Thymus (tissue), 14 donors: Measurements from ENCODE around the gene PCDH9. TPM values are rescaled to one million over a fixed set of nuclear protein-coding genes. Genes with fewer than 3 reads are reported as not detected.
A peak's percentile ranks its signal among the peaks of the same experiment; 100 is the strongest.

Source experiments
- DNase-seq, 9 donors: peaks; one replicate each; pipeline ENCODE4 v3.0.0-alpha.2; 2013; ENCODE audit warnings: low spot score in 9 of 9, low read depth in 6 of 9, missing footprints in 1 of 9
- H3K27ac ChIP-seq, 2 donors: one replicate each; pipeline ENCODE4 v1.5.1; 2013; ENCODE audit warnings: control low read depth in 1 of 2, low read depth in 1 of 2, low read length in 1 of 2, mild to moderate bottlenecking in 1 of 2, moderate library complexity in 1 of 2
- H3K27me3 ChIP-seq, 2 donors: one replicate each; pipeline ENCODE4 v1.5.1; 2013; ENCODE audit warnings: low read length in 1 of 2; ENCODE audit not compliant: control insufficient read depth in 2 of 2, insufficient read depth in 1 of 2
- H3K36me3 ChIP-seq, 2 donors: one replicate each; pipeline ENCODE4 v1.5.1; 2013; ENCODE audit warnings: low read length in 1 of 2, mild to moderate bottlenecking in 1 of 2, moderate library complexity in 1 of 2; ENCODE audit not compliant: control insufficient read depth in 2 of 2, insufficient read depth in 2 of 2
- H3K4me1 ChIP-seq, 2 donors: one replicate each; pipeline ENCODE4 v1.5.1; 2013; ENCODE audit warnings: low read length in 2 of 2; ENCODE audit not compliant: control insufficient read depth in 2 of 2, insufficient read depth in 2 of 2
- H3K4me3 ChIP-seq, 2 donors: one replicate each; pipeline ENCODE4 v1.5.1; 2013; ENCODE audit warnings: low read length in 2 of 2, control low read depth in 1 of 2, mild to moderate bottlenecking in 1 of 2
- H3K9me3 ChIP-seq, 2 donors: one replicate each; pipeline ENCODE4 v1.5.1; 2013; ENCODE audit warnings: low read length in 1 of 2, mild to moderate bottlenecking in 1 of 2; ENCODE audit not compliant: control insufficient read depth in 2 of 2, insufficient read depth in 1 of 2
- WGBS: extraction: QIAGEN DNeasy Blood & Tissue Kit; methylation state at CpG from one replicate; pipeline ENCODE4 v1.1.7; 2013; 5-methylcytosine and 5-hydroxymethylcytosine counted together
- long read RNA-seq, 10 donors: transcript quantifications; one replicate each; lab custom pipeline, GENCODE V29; 2026
- polyA plus RNA-seq: library from polyadenylated mRNA; stranded (reverse); fragments of 200-250 nt; gene quantifications from one replicate; pipeline ENCODE4 v1.2.3, GENCODE V29; 2013
- total RNA-seq: library from RNA; stranded (reverse); fragments of 120-200 nt; gene quantifications from one replicate; pipeline ENCODE4 v1.2.4, GENCODE V29; 2013
- donor health status: healthy.

PCDH9 gene
- total RNA-seq (5.0 TPM), polyA plus RNA-seq (0.82 TPM)
- long read RNA-seq, donor 1: 0 reads
- long read RNA-seq, donor 2: 0 reads
- long read RNA-seq, donor 3, full-length matches to known transcripts: 1 of 1 reads
- long read RNA-seq, donor 3, partial matches to known transcripts: 0 of 1 reads
- long read RNA-seq, donor 3, other reads (novel, unspliced or antisense): 0 of 1 reads
- long read RNA-seq, donor 4: 0 reads
- long read RNA-seq, donor 5, full-length matches to known transcripts: 2 of 2 reads
- long read RNA-seq, donor 5, partial matches to known transcripts: 0 of 2 reads
- long read RNA-seq, donor 5, other reads (novel, unspliced or antisense): 0 of 2 reads
- long read RNA-seq, donor 6: 0 reads
- long read RNA-seq, donor 7, full-length matches to known transcripts: 3 of 3 reads
- long read RNA-seq, donor 7, partial matches to known transcripts: 0 of 3 reads
- long read RNA-seq, donor 7, other reads (novel, unspliced or antisense): 0 of 3 reads
- long read RNA-seq, donor 8: 0 reads
- long read RNA-seq, donor 9, full-length matches to known transcripts: 1 of 1 reads
- long read RNA-seq, donor 9, partial matches to known transcripts: 0 of 1 reads
- long read RNA-seq, donor 9, other reads (novel, unspliced or antisense): 0 of 1 reads
- long read RNA-seq, donor 10, full-length matches to known transcripts: 2 of 2 reads
- long read RNA-seq, donor 10, partial matches to known transcripts: 0 of 2 reads
- long read RNA-seq, donor 10, other reads (novel, unspliced or antisense): 0 of 2 reads

GRCh38 chr13:67229481-67230403 is at the start of gene PCDH9:
TSS of gene PCDH9 (minus strand) at chr13:67230336. CDS start at chr13:67228440, 1,896 bp downstream.
- Histone ChIP-seq H3K4me1 (peaks cover 5 to 27% of the 10 kb centered on the region in 2 donors), H3K4me3 (peak within 1 kb of the TSS; percentile 68 to 88), H3K27me3 (peaks cover 0 to 21% of the 10 kb centered on the region in 2 donors), H3K9me3 (peaks cover 0 to 4% of the 10 kb centered on the region in 2 donors), H3K27ac (peak within 1 kb of the TSS; percentile 15 to 80), H3K36me3 (no peaks in the 10 kb centered on the region)
- under 1% methylated on average over 26 of the region's 26 CpGs for WGBS
- peak in 3 of 9 donors; percentile 24 to 36 (median 30) for DNase-seq

- H3K4me1 ChIP-seq: peaks cover 0 to 12% of the 10 kb centered on the region in 2 donors
- no peak overlapping the region for H3K4me3 ChIP-seq
- H3K36me3 ChIP-seq: no peaks in the 10 kb centered on the region
- H3K9me3 ChIP-seq: no peaks in the 10 kb centered on the region
- H3K27ac ChIP-seq: no peak overlapping the region
- 92% methylated on average over 2 of the region's 2 CpGs for WGBS
- no peak for DNase-seq
- no peaks in the 10 kb centered on the region for H3K27me3 ChIP-seq
Measured at GRCh38 chr13:67278235-67278634, 48.1 kb upstream of the PCDH9 start.

- H3K4me1 ChIP-seq: peaks cover 0 to 12% of the 10 kb centered on the region in 2 donors
- no peaks in the 10 kb centered on the region for H3K27me3 ChIP-seq
- H3K36me3 ChIP-seq: no peaks in the 10 kb centered on the region
- WGBS: 81% methylated on average over 1 of the region's 1 CpG
- no peak overlapping the region for H3K4me3 ChIP-seq
- no peak for DNase-seq
- no peak overlapping the region for H3K27ac ChIP-seq
- no peaks in the 10 kb centered on the region for H3K9me3 ChIP-seq
Measured at GRCh38 chr13:67277581-67277980, 47.4 kb upstream of the PCDH9 start.

GRCh38 chr13:67275351-67275960 is 45.3 kb upstream of the PCDH9 start:
- Histone ChIP-seq H3K36me3 (no peaks in the 10 kb centered on the region), H3K4me1 (peaks cover 0 to 12% of the 10 kb centered on the region in 2 donors), H3K9me3 (no peaks in the 10 kb centered on the region), H3K27ac (peak overlapping the region in 1 of 2 donors; percentile 72), H3K4me3 (no peak overlapping the region), H3K27me3 (no peaks in the 10 kb centered on the region)
- peak in 6 of 9 donors; percentile 6 to 65 (median 27) for DNase-seq
- 54% methylated on average over 6 of the region's 6 CpGs for WGBS

GRCh38 chr13:67273001-67273400 is 42.9 kb upstream of the PCDH9 start:
- Histone ChIP-seq H3K4me1 (peaks cover 0 to 12% of the 10 kb centered on the region in 2 donors), H3K9me3 (no peaks in the 10 kb centered on the region), H3K4me3 (no peak overlapping the region), H3K36me3 (no peaks in the 10 kb centered on the region), H3K27ac (no peak overlapping the region), H3K27me3 (no peaks in the 10 kb centered on the region)
- no peak for DNase-seq
- WGBS: 98% methylated on average over 1 of the region's 1 CpG

GRCh38 chr13:67267136-67267535 is 37.0 kb upstream of the PCDH9 start:
- WGBS: 98% methylated on average over 4 of the region's 4 CpGs
- no peak for DNase-seq
- Histone ChIP-seq H3K4me3 (no peak overlapping the region), H3K4me1 (no peaks in the 10 kb centered on the region), H3K9me3 (no peaks in the 10 kb centered on the region), H3K36me3 (no peaks in the 10 kb centered on the region), H3K27me3 (no peaks in the 10 kb centered on the region), H3K27ac (no peak overlapping the region)

- H3K9me3 ChIP-seq: no peaks in the 10 kb centered on the region
- DNase-seq: no peak
- no peaks in the 10 kb centered on the region for H3K36me3 ChIP-seq
- no peak overlapping the region for H3K27ac ChIP-seq
- no peaks in the 10 kb centered on the region for H3K27me3 ChIP-seq
- no peaks in the 10 kb centered on the region for H3K4me1 ChIP-seq
- 98% methylated on average over 5 of the region's 5 CpGs for WGBS
- H3K4me3 ChIP-seq: no peak overlapping the region
Measured at GRCh38 chr13:67259208-67259607, 29.1 kb upstream of the PCDH9 start.

GRCh38 chr13:67258482-67258881 is 28.3 kb upstream of the PCDH9 start:
- Histone ChIP-seq H3K4me1 (no peaks in the 10 kb centered on the region), H3K27ac (no peak overlapping the region), H3K4me3 (no peak overlapping the region), H3K9me3 (no peaks in the 10 kb centered on the region), H3K36me3 (no peaks in the 10 kb centered on the region), H3K27me3 (no peaks in the 10 kb centered on the region)
- DNase-seq: no peak
- 93% methylated on average over 1 of the region's 1 CpG for WGBS
